Measurements from ENCODE around the gene POLE4. TPM values are rescaled to one million over a fixed set of nuclear protein-coding genes. Genes with fewer than 3 reads are reported as not detected.
A peak's percentile ranks its signal among the peaks of the same experiment; 100 is the strongest.

The POLE4 gene
- total RNA-seq, 1 experiment from 2014 or later, result 66.6 TPM

DNA sequence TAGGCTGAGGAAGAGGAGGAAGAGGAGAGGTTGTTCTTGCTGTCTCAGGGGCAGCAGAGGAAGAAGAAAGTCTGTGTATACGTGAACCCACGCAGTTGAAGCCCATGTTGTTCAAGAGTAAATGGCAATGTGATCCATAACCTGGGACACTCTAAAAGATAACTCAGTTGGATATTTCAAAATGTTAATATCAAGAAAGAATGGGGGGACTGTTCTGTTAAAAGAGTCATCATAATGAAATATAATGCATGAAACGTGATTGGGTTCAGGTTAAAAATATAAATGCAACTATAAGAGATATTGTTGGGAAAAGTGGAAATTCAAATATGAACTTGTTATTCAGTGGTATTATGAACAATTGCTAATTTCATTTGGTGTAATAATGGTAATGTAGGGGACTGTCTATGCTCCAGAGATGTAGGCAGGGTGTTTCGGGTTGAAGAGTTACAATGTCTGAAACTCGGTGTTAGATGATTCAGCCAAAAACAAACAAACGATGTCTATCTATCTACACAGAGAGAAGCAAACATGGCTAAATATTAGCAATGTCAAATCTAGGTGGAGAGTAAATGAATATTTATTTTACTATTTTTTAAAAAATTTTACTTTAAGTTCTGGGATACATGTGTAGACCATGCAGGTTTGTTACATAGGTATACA, 21.1 kb upstream of the POLE4 start:
- DNase-seq (ENCODE audit: low read depth), result peak; percentile 18
- in situ Hi-C loops (cut with HindIII; ENCODE audit: low pct_unique_long_range_greater_than_20kb, low sequenced_read_pairs), result no loop called here

GRCh38 chr2:74938264-74938663, 20.2 kb upstream of the POLE4 start:
- DNase-seq (ENCODE audit: low read depth), result no peak
- in situ Hi-C loops (cut with HindIII; ENCODE audit: low pct_unique_long_range_greater_than_20kb, low sequenced_read_pairs), result no loop called here

GRCh38 chr2:74939919-74940812, 18.3 kb upstream of the POLE4 start:
- no peak for DNase-seq (ENCODE audit: low read depth)

GRCh38 chr2:74941284-74941683, 17.2 kb upstream of the POLE4 start:
- in situ Hi-C loops (cut with HindIII; ENCODE audit: low pct_unique_long_range_greater_than_20kb, low sequenced_read_pairs), result no loop called here
- DNase-seq (ENCODE audit: low read depth), result no peak

More at GRCh38 chr2:74939919-74940812, 18.3 kb upstream of the POLE4 start:
- in situ Hi-C loops (cut with HindIII; ENCODE audit: low pct_unique_long_range_greater_than_20kb, low sequenced_read_pairs), result no loop called here

- no peak for DNase-seq (ENCODE audit: low read depth)
- in situ Hi-C loops (cut with HindIII; ENCODE audit: low pct_unique_long_range_greater_than_20kb, low sequenced_read_pairs), result no loop called here
These were observed 16.2 kb upstream of the POLE4 start for GRCh38 chr2:74942263-74942662.

DNA sequence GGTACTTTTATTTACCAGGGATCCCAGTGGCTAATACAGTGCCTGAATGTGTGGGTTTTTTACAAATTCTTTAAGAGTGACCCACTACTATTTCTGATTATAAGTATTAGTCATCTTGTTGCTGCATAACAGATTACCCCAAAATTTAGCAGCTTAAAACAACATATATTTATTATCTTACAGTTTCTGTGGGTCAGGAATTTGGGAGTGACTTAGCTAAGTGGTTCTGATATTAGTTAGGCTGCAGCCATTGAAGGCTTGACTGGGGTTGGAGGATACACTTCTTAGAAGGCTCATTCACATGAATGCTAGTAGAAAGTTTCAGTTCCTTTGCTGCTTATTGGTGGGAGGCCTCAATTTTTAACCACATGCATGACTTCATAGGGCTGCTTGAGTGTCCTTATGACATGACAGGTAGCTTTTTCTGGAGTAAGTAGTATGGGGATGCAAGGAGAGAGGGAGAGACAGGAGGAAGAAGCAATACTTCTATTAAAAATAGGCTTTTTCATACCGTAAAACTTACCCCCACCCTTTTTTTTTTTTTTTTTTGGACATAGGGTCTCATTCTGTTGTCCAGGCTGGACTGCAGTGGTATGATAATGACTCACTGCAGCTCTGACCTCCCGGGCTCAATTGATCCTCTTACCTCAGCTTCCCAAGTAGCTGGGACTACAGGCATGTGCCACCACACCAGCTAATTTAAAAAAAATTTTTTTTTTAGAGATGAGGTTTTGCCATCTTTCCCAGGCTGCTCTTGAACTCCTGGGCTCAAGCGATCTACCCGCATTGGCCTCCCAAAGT, 13.3 kb upstream of the POLE4 start:
- in situ Hi-C loops (cut with HindIII; ENCODE audit: low pct_unique_long_range_greater_than_20kb, low sequenced_read_pairs), result no loop called here
- DNase-seq (ENCODE audit: low read depth), result no peak

GRCh38 chr2:74945788-74946331, 12.6 kb upstream of the POLE4 start:
- DNase-seq (ENCODE audit: low read depth), result no peak
- in situ Hi-C loops (cut with HindIII; ENCODE audit: low pct_unique_long_range_greater_than_20kb, low sequenced_read_pairs), result no loop called here

- no peak for DNase-seq (ENCODE audit: low read depth)
- in situ Hi-C loops (cut with HindIII; ENCODE audit: low pct_unique_long_range_greater_than_20kb, low sequenced_read_pairs), result no loop called here
These were observed 10.7 kb upstream of the POLE4 start for GRCh38 chr2:74947703-74948102.

- in situ Hi-C loops (cut with HindIII; ENCODE audit: low pct_unique_long_range_greater_than_20kb, low sequenced_read_pairs), result no loop called here
- no peak for DNase-seq (ENCODE audit: low read depth)
These were observed 9.7 kb upstream of the POLE4 start for GRCh38 chr2:74948779-74949178.

DNA sequence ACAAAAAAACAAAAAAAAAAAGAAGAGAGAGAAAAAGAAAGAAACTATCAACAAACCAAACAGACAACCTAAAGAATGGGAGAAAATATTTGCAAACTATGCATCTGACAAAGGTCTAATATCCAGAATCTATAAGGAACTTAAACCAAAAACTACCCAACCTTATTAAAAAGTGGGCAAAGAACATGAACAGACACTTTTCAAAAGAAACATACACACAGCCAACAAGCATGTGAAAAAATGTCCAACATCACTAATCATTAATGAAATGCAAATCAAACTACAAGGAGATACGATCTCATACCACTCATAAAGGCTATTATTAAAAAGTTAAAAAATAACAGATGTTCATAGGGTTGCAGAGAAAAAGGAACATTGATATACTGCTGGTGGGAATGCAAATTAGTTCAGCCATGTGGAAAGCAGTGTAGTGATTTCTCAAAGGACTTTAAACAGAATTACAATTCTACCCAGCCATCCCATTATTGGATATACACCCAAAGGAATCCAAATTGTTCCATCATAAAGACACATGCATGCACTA, 7.2 kb upstream of the POLE4 start:
- in situ Hi-C loops (cut with HindIII; ENCODE audit: low pct_unique_long_range_greater_than_20kb, low sequenced_read_pairs), result no loop called here
- peak; percentile 52 for DNase-seq (ENCODE audit: low read depth)

- in situ Hi-C loops (cut with HindIII; ENCODE audit: low pct_unique_long_range_greater_than_20kb, low sequenced_read_pairs), result no loop called here
These were observed 5.9 kb upstream of the POLE4 start for GRCh38 chr2:74952575-74952974.

DNA sequence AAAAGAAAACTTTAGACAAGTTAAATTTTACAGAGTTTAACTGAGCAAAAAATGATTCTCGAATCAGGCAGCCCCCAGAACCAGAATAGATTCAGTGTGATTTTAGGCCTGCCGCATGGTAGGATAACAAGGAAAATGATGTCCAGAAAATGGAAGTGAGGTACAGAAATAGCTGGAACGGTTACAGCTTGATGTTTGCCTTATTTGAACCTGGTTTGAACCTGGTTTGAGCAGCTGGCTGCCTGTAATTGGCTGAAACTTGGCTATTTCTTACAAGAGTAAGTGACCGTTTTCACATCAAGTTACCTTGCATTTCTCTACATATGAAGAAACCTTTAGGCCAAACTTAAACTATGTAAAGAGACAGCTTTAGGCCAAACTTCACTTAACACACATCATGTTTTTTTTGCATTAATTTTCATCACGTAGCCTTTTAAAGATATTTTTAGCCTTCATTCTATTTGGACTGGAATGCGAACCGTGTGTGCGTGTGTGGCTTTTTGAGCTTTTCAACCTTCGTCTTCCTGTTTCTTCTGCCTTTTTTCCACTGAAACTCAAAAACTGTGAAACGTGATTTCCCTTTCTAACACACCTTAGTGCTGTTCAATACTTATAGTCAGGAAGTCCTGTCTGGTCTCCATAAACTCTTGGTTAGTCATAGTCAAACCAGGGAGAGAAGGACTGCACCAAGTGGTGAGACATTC, 4.5 kb upstream of the POLE4 start:
- no peak for DNase-seq (ENCODE audit: low read depth)

More at GRCh38 chr2:74952575-74952974, 5.9 kb upstream of the POLE4 start:
- DNase-seq (ENCODE audit: low read depth), result no peak

DNA sequence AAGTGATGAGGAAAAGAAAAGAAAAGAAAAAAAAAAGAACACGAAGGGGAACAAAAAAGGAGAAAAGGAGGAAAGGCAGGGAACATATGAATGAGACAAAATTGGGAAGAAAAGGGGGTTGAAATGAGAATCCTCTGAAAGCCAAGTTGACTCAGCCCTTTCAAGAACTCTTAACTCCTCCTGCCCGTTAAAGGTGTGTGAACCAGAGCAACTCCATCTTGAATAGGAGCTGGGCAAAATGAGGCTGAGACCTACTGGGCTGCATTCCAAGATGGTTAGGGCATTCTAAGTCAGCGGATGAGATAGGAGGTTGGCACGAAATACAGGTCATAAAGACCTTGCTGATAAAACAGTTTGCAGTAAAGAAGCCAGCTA, 4.0 kb upstream of the POLE4 start:
- DNase-seq (ENCODE audit: low read depth), result no peak
- in situ Hi-C loops (cut with HindIII; ENCODE audit: low pct_unique_long_range_greater_than_20kb, low sequenced_read_pairs), result no loop called here

More for the DNA sequence above, 4.5 kb upstream of the POLE4 start:
- in situ Hi-C loops (cut with HindIII; ENCODE audit: low pct_unique_long_range_greater_than_20kb, low sequenced_read_pairs), result no loop called here

DNA sequence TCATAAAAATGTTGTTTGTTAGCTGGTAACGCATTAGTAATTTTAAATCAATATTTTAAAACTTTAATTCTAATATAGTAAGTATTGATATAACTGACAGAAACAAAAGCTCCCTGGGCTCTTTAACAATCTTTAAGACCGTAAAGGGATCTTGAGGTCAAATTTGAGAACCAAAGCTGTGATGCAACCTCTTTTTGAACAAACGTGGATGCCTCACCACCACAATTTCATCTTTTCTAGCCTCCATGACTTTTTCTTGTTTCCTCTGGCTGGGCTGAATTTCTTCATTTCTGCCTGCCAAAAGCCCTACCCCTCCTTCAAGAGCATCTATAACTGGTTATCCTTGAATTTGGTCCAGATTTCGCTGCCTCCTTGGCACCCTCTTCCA, 563 bp upstream of the POLE4 start:
- in situ Hi-C loops (cut with HindIII; ENCODE audit: low pct_unique_long_range_greater_than_20kb, low sequenced_read_pairs), result no loop called here
- DNase-seq (ENCODE audit: low read depth), result no peak

- in situ Hi-C loops (cut with HindIII; ENCODE audit: low pct_unique_long_range_greater_than_20kb, low sequenced_read_pairs), result no loop called here
- DNase-seq (ENCODE audit: low read depth), result no peak
These were observed 786 bp downstream of the POLE4 start for GRCh38 chr2:74959106-74959751.

- DNase-seq (ENCODE audit: low read depth), result no peak
- in situ Hi-C loops (cut with HindIII; ENCODE audit: low pct_unique_long_range_greater_than_20kb, low sequenced_read_pairs), result no loop called here
These were observed 8.4 kb downstream of the POLE4 start for GRCh38 chr2:74966887-74967286.

DNA sequence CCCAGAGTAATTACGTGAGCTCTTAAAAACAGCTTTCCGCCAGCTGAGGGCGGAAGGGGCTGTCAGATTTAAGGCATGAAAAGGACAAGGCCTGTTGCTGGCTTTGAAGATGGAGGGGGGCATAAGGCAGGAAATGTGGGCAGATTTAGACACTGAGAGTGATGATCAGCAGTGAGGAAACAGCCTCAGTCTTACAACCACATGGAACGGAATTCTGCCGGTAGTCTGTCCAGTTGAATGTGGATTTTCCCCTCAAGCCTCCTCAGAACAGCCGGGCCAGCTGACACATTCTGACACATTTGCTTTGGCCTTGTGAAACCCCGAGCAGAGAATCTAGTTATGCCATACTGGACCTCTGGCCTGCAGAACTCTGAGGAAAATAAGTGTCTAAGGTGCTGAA, 16.6 kb downstream of the POLE4 start:
- no peak for DNase-seq (ENCODE audit: low read depth)
- in situ Hi-C loops (cut with HindIII; ENCODE audit: low pct_unique_long_range_greater_than_20kb, low sequenced_read_pairs), result no loop called here
